WTC11 (cell line): ENCODE results near the gene NGB. TPM values are rescaled to one million over a fixed set of nuclear protein-coding genes. Genes with fewer than 3 reads are reported as not detected.

Experiments
- ATAC-seq: fragments of 200-7000 bp; cut with Tn5 transposase; 2 replicates; pipeline ENCODE4 v1.10.0; 2021; ENCODE audit warnings: mild to moderate bottlenecking, moderate library complexity
- CTCF ChIA-PET: fragments of 300-600 bp; sonication (Branson Sonifier 250); formaldehyde crosslinking; loops from one replicate; lab custom pipeline; 2021; ENCODE audit warnings: antibody characterized with exemption; lab: Charles Lee
- POLR2A ChIA-PET: fragments of 350-600 bp; sonication (Branson Sonifier 250); formaldehyde crosslinking; loops from one replicate; lab custom pipeline; 2021; ENCODE audit warnings: antibody characterized with exemption; lab: Charles Lee
- DNase-seq: peaks from one replicate; pipeline ENCODE4 v3.0.0; 2021; ENCODE audit warnings: low spot score
- H3K27ac Mint-ChIP-seq: 2 replicates; pipeline ENCODE4 v1.8.0; 2021; ENCODE audit warnings: mixed read lengths
- H3K27me3 Mint-ChIP-seq: 2 replicates; pipeline ENCODE4 v1.8.0; 2021; ENCODE audit warnings: low read depth, mild to moderate bottlenecking, moderate library complexity, mixed read lengths
- H3K36me3 Mint-ChIP-seq: 2 replicates; pipeline ENCODE4 v1.8.0; 2021; ENCODE audit warnings: mixed read lengths
- H3K4me1 Mint-ChIP-seq: 2 replicates; pipeline ENCODE4 v1.8.0; 2022; ENCODE audit warnings: mixed read lengths
- H3K4me3 Mint-ChIP-seq: 2 replicates; pipeline ENCODE4 v1.8.0; 2021; ENCODE audit warnings: mild to moderate bottlenecking, moderate library complexity, mixed read lengths
- H3K9me3 Mint-ChIP-seq: 2 replicates; pipeline ENCODE4 v1.8.0; 2021; ENCODE audit warnings: mixed read lengths
- AR ChIP-seq: fragments of 250-450 bp; sonication (Bioruptor Pico); IDR thresholded peaks from 2 replicates; pipeline ENCODE4 v1.9.0; 2021; ENCODE audit warnings: mild to moderate bottlenecking
- ATF1 ChIP-seq: sonication (generic); formaldehyde crosslinking; IDR thresholded peaks from 2 replicates; pipeline ENCODE4 v1.8.1; 2023; ENCODE audit warnings: mild to moderate bottlenecking, moderate library complexity, missing genetic modification reagents
- ATF6 ChIP-seq: sonication (generic); formaldehyde crosslinking; IDR thresholded peaks from 2 replicates; pipeline ENCODE4 v1.8.1; 2023; ENCODE audit warnings: mild to moderate bottlenecking, missing genetic modification reagents
- CDX4 ChIP-seq: fragments of 250-450 bp; sonication (Bioruptor Pico); IDR thresholded peaks from 2 replicates; pipeline ENCODE4 v1.9.0; 2021; ENCODE audit warnings: moderate library complexity, mild to moderate bottlenecking, inconsistent platforms, borderline replicate concordance
- ERG ChIP-seq: fragments of 250-450 bp; sonication (Bioruptor Pico); IDR thresholded peaks from 2 replicates; pipeline ENCODE4 v1.8.0; 2021; ENCODE audit warnings: mild to moderate bottlenecking
- ESRRA ChIP-seq: sonication (generic); formaldehyde crosslinking; IDR thresholded peaks from 2 replicates; pipeline ENCODE4 v1.8.1; 2022; ENCODE audit warnings: mild to moderate bottlenecking, missing genetic modification reagents, borderline replicate concordance
- FOXP4 ChIP-seq: sonication (generic); formaldehyde crosslinking; IDR thresholded peaks from 2 replicates; pipeline ENCODE4 v1.8.0; 2022; ENCODE audit warnings: mild to moderate bottlenecking, missing genetic modification reagents
- MLX ChIP-seq: sonication (generic); formaldehyde crosslinking; IDR thresholded peaks from 2 replicates; pipeline ENCODE4 v1.8.1; 2023; ENCODE audit warnings: mild to moderate bottlenecking, missing genetic modification reagents, moderate library complexity
- NR2C2 ChIP-seq: sonication (generic); formaldehyde crosslinking; IDR thresholded peaks from 2 replicates; pipeline ENCODE4 v1.8.0; 2022; ENCODE audit warnings: mild to moderate bottlenecking, missing genetic modification reagents
- PRRX2 ChIP-seq: fragments of 250-450 bp; sonication (Bioruptor Pico); IDR thresholded peaks from 2 replicates; pipeline ENCODE4 v1.8.0; 2021; ENCODE audit warnings: mild to moderate bottlenecking
- SMAD4 ChIP-seq: sonication (generic); formaldehyde crosslinking; IDR thresholded peaks from 2 replicates; pipeline ENCODE4 v1.8.0; 2022; ENCODE audit warnings: mild to moderate bottlenecking, missing genetic modification reagents
- SOX15 ChIP-seq: fragments of 250-450 bp; sonication (Bioruptor Pico); IDR thresholded peaks from 2 replicates; pipeline ENCODE4 v1.9.0; 2021; ENCODE audit warnings: mild to moderate bottlenecking
- SP1 ChIP-seq: sonication (generic); formaldehyde crosslinking; conservative IDR thresholded peaks from 2 replicates; pipeline ENCODE4 v1.8.1; 2022; ENCODE audit warnings: missing genetic modification reagents
- ZNF138 ChIP-seq: sonication (generic); formaldehyde crosslinking; conservative IDR thresholded peaks from 2 replicates; pipeline ENCODE4 v1.8.1; 2022; ENCODE audit warnings: mild to moderate bottlenecking, moderate library complexity, missing genetic modification reagents
- ZNF232 ChIP-seq: sonication (generic); formaldehyde crosslinking; IDR thresholded peaks from 2 replicates; pipeline ENCODE4 v1.8.0; 2022; ENCODE audit warnings: mild to moderate bottlenecking, missing genetic modification reagents
- ZNF281 ChIP-seq: sonication (generic); formaldehyde crosslinking; IDR thresholded peaks from 2 replicates; pipeline ENCODE4 v1.8.0; 2023; ENCODE audit warnings: mild to moderate bottlenecking, missing genetic modification reagents
- ZNF423 ChIP-seq: fragments of 250-450 bp; sonication (Bioruptor Pico); IDR thresholded peaks from 2 replicates; pipeline ENCODE4 v2.1.2; 2022; ENCODE audit warnings: mild to moderate bottlenecking, moderate library complexity
- total RNA-seq: library from RNA; stranded (reverse); gene quantifications from 3 replicates; pipeline ENCODE4 v1.2.3, GENCODE V29; 2021

NGB gene
- total RNA-seq, 1 experiment from 2014 or later = 0.33 TPM

GRCh38 chr14:77318006-77318553 lies 47.1 kb upstream of the NGB start (continued):
- TF ChIP-seq PRRX2 (CRISPR knock-in tag) (no peak), FOXP4 (CRISPR knock-in tag) (no peak), ERG (CRISPR knock-in tag) (no peak), ESRRA (CRISPR knock-in tag) (no peak), ATF1 (CRISPR knock-in tag) (no peak), MLX (no peak), SP1 (CRISPR knock-in tag) (no peak), AR (no peak)

- H3K27ac Mint-ChIP-seq = no peak overlapping the region
- TF ChIP-seq ESRRA (CRISPR knock-in tag) (no peak), ATF1 (CRISPR knock-in tag) (no peak), ERG (CRISPR knock-in tag) (no peak), ATF6 (CRISPR knock-in tag) (no peak), ZNF281 (no peak), ZNF138 (CRISPR knock-in tag) (no peak), NR2C2 (no peak), SP1 (CRISPR knock-in tag) (no peak), ZNF232 (CRISPR knock-in tag) (no peak), MLX (no peak), SMAD4 (no peak), ZNF423 (no peak), SOX15 (CRISPR knock-in tag) (no peak), CDX4 (CRISPR knock-in tag) (no peak)
- TF ChIP-seq, all 79 proteins: peak for 0
- no peaks in the 10 kb centered on the region for H3K36me3 Mint-ChIP-seq
- H3K27me3 Mint-ChIP-seq = no peaks in the 10 kb centered on the region; the same call in 1 of the 2 replicates
- peaks cover 48% of the 10 kb centered on the region for H3K4me1 Mint-ChIP-seq
- no peak overlapping the region for H3K4me3 Mint-ChIP-seq
- ATAC-seq (no peak), DNase-seq (no peak)
- ChIA-PET CTCF (interaction anchor here (0.6 to 3.4 kb wide), 21 partner anchors 10 to 967 kb away, joined by 3 to 59 read pairs (median 10); partner anchors contain the start of genes NGB, SAMD15, TMED8 and VIPAS39), POLR2A (interaction anchor here (0.6 kb wide), 1 partner anchor 339 kb away, joined by 5 read pairs; no protein-coding TSS in a partner anchor)
- no peaks in the 10 kb centered on the region for H3K9me3 Mint-ChIP-seq
Measured at GRCh38 chr14:77316872-77317301, 45.9 kb upstream of the NGB start.
